Hematopoietic multipotent progenitor cell treated with erythropoietin and hydrocortisone succinate and interleukin-3 and kit ligand, for 4 days (in vitro differentiated cells): ENCODE results near the gene LAMP1.
"Not testable (repeated sequence)": the region's sequence is repeated elsewhere in the genome, so short reads cannot be mapped to it uniquely, and the experiment has no call there.

Source experiments
- DNase-seq: peaks from one replicate; pipeline ENCODE4 v3.0.0-alpha.2; 2015

The LAMP1 gene

DNA sequence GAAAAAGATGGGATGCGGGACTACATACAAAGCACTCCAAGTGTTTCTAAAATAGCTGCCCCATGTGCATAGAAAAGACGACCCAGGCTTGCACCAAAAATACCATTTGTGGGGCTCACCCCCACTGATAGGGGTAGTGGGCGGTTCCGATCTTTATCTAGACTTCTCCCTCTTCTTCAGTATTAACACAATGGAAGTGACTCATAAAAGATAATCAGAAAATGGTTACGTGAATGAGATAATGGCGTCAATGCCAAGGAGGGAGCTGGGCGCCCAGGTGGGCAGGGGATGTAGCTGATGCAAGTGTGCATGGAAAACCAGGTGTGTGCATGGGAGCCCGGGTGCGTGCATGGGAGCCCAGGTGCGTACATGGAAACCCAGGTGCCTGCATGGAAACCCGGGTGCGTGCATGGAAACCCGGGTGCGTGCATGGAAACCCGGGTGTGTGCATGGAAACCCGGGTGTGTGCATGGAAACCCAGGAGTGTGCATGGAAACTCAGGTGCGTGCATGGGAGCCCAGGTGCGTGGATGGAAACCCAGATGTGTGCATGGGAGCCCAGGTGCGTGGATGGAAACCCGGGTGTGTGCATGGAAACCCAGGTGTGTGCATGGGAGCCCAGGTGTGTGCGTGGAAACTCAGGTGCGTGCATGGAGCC, 32.7 kb downstream of the LAMP1 start:
- peak; percentile 32 for DNase-seq

DNA sequence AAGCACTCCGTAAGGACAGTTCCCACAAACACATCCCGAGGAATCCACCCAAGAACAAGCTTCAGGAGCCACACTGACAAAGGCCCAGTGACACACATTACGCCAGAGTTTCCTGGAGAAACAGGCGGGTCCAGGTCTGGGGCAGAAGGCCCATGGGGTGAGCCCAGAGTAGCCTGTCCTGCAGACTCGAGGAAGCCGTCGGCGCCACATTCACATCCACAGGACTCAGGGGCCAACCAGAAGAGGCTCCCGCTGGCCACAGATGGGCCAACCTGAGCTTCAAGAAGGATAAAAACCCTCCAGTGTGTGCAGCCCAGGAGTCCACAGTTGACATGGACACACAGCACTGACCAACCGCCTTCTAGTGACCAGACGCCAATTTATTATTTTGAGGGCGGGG, 35.6 kb downstream of the LAMP1 start:
- no peak for DNase-seq

- no peak for DNase-seq
Observed at GRCh38 chr13:113333076-113333475, 36.0 kb downstream of the LAMP1 start.

DNA sequence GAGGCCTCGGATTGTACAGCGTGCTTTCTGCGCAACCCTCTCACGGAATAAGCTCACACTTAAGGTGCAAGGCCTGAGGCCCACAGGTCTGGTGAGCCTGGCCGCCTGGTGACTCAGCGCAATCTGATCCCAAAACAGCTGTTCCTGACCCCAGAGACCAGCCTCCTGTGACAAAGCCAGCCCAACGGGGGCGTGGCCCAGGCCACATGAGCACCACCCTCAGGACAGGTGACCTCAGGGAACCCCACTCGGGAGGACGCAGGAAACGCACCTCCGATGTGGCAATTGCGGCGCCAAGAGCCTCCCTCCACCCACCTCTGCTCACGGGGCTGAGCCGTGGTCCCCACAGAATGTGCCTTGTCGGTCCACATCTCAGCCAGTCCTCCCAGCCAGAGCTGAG, 40.5 kb downstream of the LAMP1 start:
- DNase-seq = no peak

DNA sequence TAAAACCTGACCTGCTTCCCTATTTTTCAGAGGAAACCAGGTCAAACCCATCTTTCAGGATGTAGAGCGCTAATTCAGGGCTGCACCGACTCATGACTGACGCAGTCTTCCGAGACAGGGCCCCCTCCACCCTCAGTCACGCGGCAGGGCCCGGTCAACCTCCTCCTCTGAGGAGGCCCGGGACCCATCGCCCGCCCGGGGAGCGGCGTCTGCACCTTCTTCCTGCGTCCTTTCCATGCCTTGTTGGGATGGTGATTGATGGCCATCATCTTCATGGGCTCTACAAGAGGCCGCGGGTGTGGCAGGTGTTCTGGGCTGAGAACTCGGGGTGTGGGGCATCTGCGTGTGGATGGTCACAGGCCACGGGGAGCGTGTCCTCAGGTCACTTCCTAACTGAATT, 40.9 kb downstream of the LAMP1 start:
- no peak for DNase-seq

GRCh38 chr13:113338451-113338850, 41.4 kb downstream of the LAMP1 start:
- no peak for DNase-seq

DNA sequence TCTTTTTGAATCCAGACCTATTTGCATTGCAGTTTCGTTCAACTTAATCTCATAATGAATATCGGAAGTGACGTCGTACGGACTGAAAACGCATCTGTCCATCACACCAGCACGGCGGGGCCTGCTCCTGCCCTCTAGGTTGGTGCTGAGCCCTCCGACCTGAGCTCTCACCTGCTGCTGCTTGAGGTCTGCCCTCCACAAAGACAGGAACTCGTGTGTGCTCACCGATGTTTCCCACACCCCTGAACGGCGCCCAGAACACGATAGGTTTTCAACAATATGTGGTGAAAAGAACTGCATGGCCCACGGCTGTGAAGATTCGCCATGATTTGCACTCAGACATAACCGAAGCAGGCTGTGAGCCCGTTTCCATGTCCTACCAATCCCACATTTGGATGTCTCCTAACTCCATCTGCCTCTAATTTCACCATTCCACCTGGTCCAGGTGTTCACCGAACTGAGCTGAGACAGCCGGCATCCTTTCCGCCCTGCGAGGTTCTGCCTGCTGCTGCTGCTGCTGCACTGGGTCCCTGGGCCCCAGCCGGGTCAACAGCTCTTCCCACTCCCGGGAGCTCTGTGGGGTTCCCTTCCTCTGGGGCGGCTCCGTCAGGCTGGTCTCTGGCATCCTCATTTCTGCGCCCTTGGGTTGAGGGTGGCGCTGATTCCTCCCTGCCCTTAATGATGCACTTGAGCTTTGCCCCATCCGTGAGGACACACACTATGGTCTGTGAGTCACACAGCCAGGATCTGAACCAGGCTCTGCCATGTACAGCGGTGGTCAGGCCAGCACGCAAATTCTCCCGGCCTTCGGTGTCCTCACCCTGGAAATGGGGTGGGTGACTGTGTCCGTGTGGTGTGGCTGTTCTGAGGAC, 46.0 kb downstream of the LAMP1 start:
- DNase-seq = no peak

DNA sequence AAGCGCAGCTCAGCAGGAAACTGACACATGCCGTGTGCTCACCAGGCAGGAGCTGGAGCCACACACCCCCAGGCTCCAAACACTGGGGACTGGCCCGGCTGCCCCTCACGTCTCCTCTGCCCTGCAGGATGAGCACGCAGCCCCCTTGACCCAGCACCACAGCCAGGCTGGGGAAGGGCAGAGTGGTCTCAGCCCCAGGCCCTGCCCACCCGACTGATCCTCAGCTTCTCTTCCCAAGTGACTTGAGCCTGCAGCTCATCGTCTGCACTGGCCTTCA, 46.6 kb downstream of the LAMP1 start:
- DNase-seq = no peak

DNA sequence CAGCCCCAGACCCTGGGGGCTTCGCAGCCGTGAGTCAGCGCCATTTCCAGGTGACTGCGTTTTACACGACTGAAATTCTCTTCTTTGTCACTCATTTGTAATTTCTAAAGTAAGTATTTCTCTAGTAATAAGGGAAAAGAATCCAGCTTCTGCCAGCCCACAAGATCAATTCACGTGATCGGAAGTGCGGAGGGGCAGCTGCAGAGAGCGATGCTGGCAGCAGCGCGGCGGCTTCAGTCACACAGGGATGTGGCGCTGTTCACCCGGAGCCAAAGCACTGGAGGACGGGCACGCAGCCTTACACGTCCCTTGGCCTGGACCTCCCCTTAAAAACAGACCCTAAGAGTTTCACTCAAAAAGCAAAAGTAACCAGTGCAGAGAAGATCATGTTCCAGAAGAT, 48.4 kb downstream of the LAMP1 start:
- no peak for DNase-seq

- DNase-seq = not testable (repeated sequence)
Observed at GRCh38 chr13:113347736-113348225, 50.7 kb downstream of the LAMP1 start.

GRCh38 chr13:113348591-113348990, 51.6 kb downstream of the LAMP1 start:
- no peak for DNase-seq

DNA sequence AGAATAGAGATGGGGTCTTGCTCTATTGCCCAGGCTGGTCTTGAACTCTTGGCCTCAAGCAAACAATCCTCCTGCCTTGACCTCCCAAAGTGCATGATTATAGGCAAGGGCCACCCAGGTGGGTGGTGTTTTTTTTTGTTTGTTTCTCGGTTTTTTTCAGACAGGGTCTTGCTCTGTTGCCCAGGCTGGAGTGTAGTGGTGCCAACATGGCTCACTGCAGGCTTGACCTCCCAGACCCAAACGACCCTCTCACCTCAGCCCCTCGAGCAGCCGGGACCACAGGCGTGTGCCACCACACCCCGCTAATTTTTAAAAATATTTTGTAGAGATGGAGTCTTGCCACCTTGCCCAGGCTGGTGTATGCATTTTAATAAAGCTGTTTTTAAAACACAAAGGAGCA, 52.0 kb downstream of the LAMP1 start:
- no peak for DNase-seq

GRCh38 chr13:113349491-113349890, 52.5 kb downstream of the LAMP1 start:
- no peak for DNase-seq

GRCh38 chr13:113350065-113350937, 53.3 kb downstream of the LAMP1 start:
- DNase-seq = peak; percentile 44

- no peak for DNase-seq
Observed at GRCh38 chr13:113350938-113351335, 53.9 kb downstream of the LAMP1 start.

GRCh38 chr13:113351514-113352026, 54.5 kb downstream of the LAMP1 start:
- peak; percentile 51 for DNase-seq

DNA sequence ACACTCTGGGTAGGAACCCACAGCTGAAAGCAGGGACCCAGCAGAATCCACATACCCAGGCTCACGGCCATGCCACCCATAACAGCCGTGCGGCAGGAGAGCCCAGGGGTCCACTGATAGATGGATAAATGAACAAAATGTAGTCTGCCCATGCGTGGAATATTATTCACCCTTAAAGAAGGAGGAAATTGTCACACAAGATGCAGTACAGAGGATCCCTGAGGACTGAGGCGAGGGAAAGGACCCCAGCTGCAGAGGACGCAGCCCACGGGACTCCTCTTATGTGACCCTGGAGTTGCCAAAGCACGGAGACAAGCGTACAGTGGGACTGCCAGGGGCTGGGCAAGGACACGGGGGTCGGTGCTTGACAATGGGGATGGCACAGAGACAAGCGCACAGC, 56.2 kb downstream of the LAMP1 start:
- no peak for DNase-seq

DNA sequence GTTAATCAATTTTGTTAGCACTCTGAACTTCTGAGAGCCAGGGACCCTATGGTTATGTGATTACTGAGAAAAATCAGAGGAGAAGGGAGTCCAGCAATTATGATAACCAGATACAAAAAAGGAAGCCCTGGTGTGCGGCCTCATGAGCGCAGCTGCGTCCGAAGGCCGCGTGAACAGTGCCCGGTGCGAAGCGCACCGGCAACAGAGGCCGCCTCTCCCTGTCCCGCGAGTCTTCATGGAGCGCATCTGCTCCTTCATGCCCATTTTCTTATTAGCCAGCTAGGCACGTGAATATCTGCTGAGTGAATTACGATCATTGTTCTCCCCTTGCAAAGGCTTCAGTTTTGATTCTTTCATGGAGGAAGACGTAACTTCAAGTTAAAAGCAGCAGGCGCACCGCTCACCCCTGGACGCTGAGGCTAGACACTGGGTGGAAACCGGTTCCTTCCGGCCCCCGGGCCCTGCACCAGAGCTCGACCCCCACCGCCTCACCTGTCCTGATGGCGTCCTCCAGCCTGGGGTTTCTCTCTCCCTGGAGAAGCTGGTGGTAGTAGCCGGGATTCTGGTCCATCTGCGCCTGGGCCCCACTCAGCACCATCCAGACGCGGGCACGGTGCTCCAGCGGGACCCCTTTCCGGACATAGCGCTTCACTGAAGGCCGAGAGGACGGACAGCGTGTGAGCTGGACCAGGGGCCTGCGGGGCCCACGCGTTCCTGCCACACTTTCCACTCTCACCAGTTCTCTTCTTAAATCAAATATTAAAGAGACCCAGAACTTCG, 58.0 kb downstream of the LAMP1 start:
- no peak for DNase-seq

DNA sequence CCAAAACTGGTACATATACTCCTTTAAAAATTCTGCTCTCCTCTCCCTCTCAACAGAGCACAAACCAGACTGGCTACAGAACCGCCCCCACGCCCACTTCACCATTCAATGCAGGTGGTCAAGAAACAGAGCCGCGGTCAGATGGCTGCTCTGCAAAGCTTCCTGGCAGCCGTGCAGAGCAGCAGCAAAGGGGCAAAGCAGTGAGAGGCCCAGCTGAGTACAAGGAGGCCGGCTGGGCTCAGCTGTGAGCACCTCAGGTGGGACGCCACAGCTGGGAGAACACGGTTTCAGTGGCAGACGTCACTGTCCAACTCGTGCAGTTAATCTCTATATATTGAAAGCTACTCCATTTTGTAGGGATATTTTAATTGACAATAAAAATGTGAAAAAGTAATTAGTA, 58.6 kb downstream of the LAMP1 start:
- no peak for DNase-seq

DNA sequence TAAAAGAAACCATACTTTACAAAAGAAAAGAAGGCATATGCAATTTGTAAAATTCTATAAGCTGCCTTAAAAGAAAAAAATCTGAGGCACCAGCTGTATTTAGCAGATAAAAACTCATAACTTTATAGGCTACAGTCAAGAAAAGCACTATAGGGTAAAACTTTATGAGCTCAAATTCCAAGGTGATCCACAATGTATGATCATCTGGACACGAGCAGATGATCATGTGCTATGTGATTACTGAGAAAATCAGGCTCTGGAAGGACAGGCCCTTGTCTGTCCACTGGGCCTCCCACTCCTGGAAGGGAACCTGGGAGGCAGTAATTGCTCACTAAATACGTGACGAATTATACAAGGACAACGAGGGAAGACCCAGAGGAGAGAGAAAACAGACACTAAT, 59.6 kb downstream of the LAMP1 start:
- no peak for DNase-seq

DNA sequence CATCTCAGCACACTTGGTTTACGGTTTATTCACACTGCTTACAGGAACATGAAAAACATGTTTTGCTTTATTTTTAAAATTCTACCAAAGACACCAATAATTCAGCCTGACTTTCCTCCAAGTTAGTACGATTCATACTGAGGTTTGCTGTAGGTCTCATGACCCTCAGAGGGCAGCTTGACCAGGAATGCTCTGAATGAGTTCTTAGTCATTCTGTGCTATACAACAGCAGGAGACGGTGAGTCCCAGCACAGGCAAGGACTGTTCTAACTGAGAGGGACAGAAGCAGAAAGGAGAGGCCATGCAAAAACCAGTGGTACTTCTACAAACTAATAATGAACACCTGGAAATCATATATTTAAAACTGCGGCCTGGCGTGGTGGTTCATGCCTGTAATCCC, 60.5 kb downstream of the LAMP1 start:
- DNase-seq = no peak

- DNase-seq = no peak
Observed at GRCh38 chr13:113358653-113359190, 61.7 kb downstream of the LAMP1 start.
